NCI-H2107 treated with DMSO at 0.1 percent for 48 hours (cell line): ENCODE results near the gene NXPH3.

Source experiments
- DNase-seq: peaks from one replicate; lab custom pipeline; 2025; ENCODE audit not compliant: unreplicated experiment; lab: John Stamatoyannopoulos, UW

NXPH3 gene

GRCh38 chr17:49574945-49575678, 559 bp upstream of the NXPH3 start:
- no peak for DNase-seq

GRCh38 chr17:49576088-49576916, 631 bp downstream of the NXPH3 start:
- DNase-seq: no peak

GRCh38 chr17:49576917-49577649, 1.4 kb downstream of the NXPH3 start:
- DNase-seq: no peak

- no peak for DNase-seq
Observed at GRCh38 chr17:49577650-49577934, 1.9 kb downstream of the NXPH3 start.

- DNase-seq: no peak
Observed at GRCh38 chr17:49577963-49578362, 2.3 kb downstream of the NXPH3 start.

- DNase-seq: no peak
Observed at GRCh38 chr17:49578414-49578813, 2.7 kb downstream of the NXPH3 start.

- no peak for DNase-seq
Observed at GRCh38 chr17:49578952-49579500, 3.4 kb downstream of the NXPH3 start.

GRCh38 chr17:49579522-49579921, 3.9 kb downstream of the NXPH3 start:
- no peak for DNase-seq

- DNase-seq: no peak
Observed at GRCh38 chr17:49580055-49580721, 4.5 kb downstream of the NXPH3 start.

GRCh38 chr17:49580981-49581647, 5.4 kb downstream of the NXPH3 start:
- DNase-seq: no peak

GRCh38 chr17:49581648-49581998, 6.0 kb downstream of the NXPH3 start:
- DNase-seq: no peak

- DNase-seq: no peak
Observed at GRCh38 chr17:49582055-49582722, 6.5 kb downstream of the NXPH3 start.

- no peak for DNase-seq
Observed at GRCh38 chr17:49582789-49583188, 7.1 kb downstream of the NXPH3 start.

GRCh38 chr17:49583226-49583625, 7.6 kb downstream of the NXPH3 start:
- DNase-seq: no peak

- DNase-seq: no peak
Observed at GRCh38 chr17:49583889-49584288, 8.2 kb downstream of the NXPH3 start.

GRCh38 chr17:49585422-49586027, 9.9 kb downstream of the NXPH3 start:
- DNase-seq: no peak

GRCh38 chr17:49587366-49588073, 11.8 kb downstream of the NXPH3 start:
- no peak for DNase-seq

GRCh38 chr17:49588312-49588711, 12.6 kb downstream of the NXPH3 start:
- no peak for DNase-seq
